22Rv1 (cell line): ENCODE measurements around the gene PDE2A.

Experiments
- CTCF ChIP-seq: fragments of 450-650 bp; IDR thresholded peaks from 2 replicates; pipeline ENCODE4 v1.5.1; 2017; ENCODE audit warnings: mild to moderate bottlenecking
- ZFX ChIP-seq: fragments of 450-650 bp; IDR thresholded peaks from 2 replicates; pipeline ENCODE4 v1.6.1; 2017; ENCODE audit warnings: antibody characterized with exemption, borderline replicate concordance

GRCh38 chr11:72583177-72583553 is 91.1 kb downstream of the PDE2A start:
- no peak for TF ChIP-seq CTCF
- TF ChIP-seq ZFX: no peak
